GM19328 (cell line): Measurements from ENCODE around the gene OR52K2.
"Not testable (repeated sequence)": the region's sequence is repeated elsewhere in the genome, so short reads cannot be mapped to it uniquely, and the experiment has no call there.

ENCODE experiments used
- ATAC-seq: cut with Tn5 transposase; IDR thresholded peaks from one replicate; pipeline ENCODE4 v1.9.1; 2021; ENCODE audit warnings: mild to moderate bottlenecking, moderate library complexity; ENCODE audit not compliant: unreplicated experiment

The OR52K2 gene

DNA sequence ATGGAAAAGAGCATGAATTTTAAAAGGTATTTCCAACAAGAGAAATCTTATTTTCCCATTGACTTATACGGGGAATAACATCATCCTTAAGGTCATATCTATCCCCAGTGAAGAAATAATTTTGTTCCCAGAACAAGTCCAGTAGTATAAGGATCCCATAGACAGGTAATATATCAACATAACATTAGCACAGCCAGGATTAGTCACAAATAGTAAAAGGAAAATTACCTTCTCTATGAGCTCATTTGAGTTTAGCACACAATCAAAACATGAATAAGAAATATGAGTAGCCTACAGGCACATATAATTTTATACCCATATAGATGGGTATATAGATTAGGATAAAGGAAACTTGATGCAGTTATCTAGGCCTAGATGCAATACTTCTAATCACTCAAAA lies 30.5 kb downstream of the OR52K2 start:
- ATAC-seq: no peak

DNA sequence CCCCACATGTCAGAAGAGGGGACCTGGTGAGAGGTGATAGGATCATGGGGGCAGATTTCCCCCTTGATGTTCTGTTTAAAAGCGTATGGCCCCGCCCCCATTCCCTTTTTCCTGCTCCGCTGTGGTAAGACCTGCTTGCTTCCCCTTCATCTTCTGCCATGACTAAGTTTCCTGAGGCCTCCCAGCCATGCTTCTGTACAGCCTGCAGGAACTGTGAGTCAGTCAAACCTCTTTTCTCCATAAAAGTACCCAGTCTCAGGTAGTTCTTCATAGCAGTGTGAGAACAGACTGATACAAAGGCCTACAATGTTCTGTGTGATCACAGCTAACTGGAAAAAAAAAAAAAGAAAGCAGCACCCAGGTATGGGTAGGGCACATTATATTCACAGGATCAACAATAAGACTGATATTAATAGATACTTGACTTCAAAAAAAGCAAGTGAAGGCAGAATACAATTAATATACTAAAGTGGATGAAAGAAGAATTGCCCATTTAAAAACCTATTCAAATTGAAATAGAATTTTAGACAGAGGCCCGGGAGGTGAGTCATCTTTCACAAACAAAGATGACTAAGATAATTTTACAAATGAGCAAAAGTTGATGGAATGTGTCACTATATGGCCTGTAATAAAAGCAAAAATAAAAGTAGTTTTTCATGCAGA lies 31.6 kb downstream of the OR52K2 start:
- ATAC-seq: no peak

DNA sequence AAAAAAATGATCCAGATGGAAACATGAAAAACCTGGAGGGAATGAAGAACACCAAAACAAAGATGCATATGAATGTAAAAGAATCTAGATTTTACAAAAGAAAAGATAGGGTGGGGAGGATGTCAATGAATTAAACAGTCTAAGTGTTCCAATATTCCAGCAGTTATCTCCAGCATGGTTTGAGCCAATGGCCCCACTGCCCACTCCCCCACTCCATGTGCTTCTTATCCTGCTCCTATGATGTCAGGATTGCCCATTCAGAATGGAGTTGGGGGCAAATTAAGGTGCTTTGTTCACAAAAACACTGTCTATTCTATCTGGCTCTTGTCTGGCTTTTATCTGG lies 32.1 kb downstream of the OR52K2 start:
- no peak for ATAC-seq

DNA sequence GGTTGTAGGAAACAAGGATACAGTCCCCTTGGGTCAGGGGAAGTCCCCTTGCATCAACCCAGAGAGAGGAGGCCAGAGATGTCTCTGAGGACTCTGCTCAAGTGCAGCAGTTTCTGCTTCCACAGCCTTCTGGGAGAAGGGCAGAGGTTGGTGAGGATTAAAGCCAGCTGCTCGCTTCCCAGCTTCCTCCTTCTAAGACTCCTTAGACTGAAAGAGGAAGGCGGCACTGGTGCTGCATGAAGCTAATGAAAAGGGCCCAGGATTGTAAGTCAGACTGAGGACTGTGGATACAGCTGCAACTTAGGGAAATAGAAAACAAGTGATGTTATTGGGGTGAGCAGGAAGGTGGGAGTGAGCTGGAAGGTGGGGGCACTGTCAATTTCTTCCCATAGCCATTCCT lies 33.4 kb downstream of the OR52K2 start, which contains the start of gene OR52K1:
Gene OR52K1 (plus strand): TSS at position 202 of the 400 bp plus-strand sequence. CDS start 6,255 bp downstream, outside the sequence.
- ATAC-seq: no peak

DNA sequence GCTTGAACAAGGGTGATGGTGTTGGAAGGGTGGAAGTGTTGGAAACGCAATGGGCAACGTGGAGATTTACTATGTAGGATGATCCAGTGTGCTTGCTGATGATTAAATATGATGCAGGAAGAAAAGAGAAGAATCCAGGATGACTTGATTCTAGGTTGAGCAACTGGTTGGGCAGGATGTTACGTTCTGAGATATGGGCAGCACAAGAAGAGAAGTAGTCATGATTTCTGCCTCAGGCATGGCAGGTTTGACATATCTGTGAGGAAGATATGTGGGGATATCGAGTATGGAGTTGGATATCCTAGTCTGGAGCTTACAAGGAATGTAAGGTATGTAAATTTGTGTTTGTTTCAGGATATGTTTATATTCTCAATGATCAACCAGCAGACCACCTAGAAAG lies 35.2 kb downstream of the OR52K2 start:
- no peak for ATAC-seq

DNA sequence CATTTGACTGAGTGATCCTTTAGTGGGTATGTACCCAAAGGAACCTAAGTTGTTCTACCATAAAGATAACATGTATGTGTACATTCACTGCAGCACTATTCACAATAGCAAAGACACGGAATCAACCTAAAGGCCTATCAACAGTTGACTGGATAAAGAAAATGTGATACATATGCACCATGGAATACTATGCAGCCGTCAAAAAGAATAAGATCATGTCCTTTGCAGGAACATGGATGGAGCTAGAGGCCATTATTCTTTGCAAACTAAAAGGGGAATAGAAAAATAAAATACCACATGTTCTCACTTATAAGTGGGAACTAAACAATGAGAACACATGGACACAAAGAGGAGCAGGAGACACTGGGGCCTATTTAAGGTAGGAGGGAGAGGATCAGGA lies 42.3 kb downstream of the OR52K2 start:
- not testable (repeated sequence) for ATAC-seq

DNA sequence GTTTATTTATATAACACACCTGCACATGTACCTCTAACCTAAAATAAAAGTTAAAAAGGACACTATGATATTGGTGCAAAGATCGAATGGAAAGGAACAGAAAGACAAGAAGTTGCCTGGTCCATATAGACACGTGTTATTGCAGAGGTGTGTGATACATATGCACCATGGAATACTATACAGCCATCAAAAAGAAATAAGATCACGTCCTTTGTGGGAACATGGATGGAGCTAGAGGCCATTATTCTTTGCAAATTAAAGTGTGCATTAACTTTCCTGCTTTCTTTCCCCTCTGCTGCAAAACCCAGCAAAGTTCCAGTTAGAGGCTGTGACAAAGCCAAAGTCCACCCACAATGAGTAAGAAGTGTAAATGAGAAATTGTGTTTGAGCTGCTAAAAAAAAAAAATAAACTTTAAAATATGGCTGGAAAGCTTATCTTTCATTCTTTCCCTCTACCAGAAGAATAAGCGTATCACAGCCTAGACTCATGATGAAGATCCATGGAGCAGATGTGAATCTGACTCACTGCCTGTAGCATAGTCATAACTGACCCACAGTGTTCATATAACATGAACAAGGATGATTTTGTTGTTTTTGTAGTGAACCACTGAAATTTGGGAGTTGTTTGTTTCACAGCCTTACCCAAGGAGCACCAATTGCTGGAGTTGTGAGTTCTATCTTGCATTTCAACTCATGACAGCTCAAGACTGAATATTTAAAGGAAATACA lies 42.9 kb downstream of the OR52K2 start:
- no peak for ATAC-seq

DNA sequence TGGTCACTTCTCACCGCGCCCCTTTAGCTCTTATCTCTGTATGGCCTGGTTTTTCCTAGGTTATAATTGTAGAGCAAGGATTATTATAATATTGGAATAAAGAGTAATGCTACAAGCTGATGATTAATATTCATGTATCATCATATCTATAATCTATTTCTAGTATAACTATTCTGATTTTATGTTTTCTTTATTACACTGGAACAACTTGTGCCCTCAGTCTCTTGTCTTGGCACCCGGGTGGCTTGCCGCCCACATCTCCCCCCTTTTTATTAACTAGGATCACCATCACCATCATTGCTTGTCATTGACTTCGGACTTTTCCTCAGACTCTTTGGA lies 44.4 kb downstream of the OR52K2 start:
- ATAC-seq: no peak

DNA sequence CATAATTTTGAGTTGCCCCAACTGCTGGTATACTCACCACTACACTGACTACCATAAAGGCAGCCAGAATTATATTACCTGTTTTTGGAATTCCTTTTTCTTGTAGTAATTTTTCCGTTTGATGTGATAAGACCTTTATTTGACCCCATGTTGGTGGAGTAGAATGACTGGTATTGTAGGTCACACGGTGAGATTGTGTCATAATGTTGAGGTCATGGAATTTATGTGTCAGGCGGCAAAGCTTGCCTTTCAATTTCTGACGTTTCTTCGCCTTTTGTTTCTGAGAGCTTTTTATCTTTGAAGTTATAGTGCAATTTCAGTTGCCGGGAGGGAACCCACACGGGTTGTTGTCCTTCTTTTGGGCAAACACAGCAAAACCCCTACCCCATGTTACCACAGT lies 46.4 kb downstream of the OR52K2 start:
- no peak for ATAC-seq

DNA sequence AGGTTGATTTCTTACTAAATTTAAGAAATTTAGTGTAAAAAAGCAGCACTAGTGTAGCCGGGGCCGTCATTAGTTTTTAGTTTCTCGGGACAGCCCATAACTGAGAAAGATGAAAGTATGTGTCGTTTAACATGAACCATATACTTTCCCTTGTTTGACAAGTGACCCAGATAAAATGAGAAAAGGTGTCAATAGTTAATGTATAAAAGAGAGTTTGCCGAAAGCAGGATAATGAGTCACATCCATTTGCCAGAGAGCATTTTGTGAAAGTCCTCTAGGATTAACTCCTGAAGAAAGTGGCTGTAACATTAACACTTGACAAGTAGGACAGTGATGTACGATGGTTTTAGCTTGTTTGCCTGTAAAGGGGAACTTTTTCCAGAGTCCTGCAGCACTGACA lies 46.9 kb downstream of the OR52K2 start:
- ATAC-seq: no peak

DNA sequence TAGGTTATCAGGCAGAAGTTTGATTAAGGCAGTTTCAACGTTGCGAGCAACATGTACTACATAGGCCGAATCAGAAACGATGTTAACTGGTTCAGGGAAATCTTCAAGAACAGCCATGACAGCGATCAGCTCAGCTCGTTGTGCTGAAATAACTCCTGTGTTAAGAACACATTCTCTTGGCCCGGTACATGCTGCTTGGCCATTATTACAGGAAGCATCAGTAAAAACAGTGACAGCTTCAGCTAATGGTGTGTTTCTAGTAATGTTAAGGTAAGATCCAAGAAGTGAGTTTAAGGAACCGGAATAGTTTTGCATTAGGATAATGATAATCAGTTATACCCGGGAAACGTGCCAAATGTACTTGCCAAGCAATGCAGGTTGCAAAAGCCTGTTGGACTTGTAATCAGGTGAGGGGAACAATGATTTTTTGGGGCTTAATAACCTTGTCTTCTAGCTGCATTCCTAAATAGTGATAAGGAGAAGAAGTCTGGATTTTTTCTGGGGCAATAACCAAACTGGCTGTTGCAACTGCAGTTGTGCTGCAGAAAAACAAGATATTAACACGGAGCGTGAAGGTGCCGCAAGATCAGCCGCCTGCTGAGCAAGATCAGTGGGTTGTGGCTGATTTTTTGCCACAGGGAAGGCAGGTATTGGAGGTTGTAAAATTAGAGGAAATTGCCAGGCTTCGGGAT lies 47.6 kb downstream of the OR52K2 start:
- ATAC-seq: no peak
